HepG2 (cell line): Measurements from ENCODE around the gene KIAA0930. TPM values are rescaled to one million over a fixed set of nuclear protein-coding genes. Genes with fewer than 3 reads are reported as not detected.

Source experiments
- AGO2 ChIP-seq: fragments of 200-400 bp; formaldehyde crosslinking; optimal IDR thresholded peaks from 2 replicates; pipeline ENCODE3; 2017; ENCODE audit warnings: mild to moderate bottlenecking, low read depth, low read length, moderate library complexity
- ATF3 ChIP-seq: sonication (generic); formaldehyde crosslinking; IDR thresholded peaks from 2 replicates; pipeline ENCODE4 v1.4.0; 2020; ENCODE audit warnings: missing genetic modification reagents
- CHCHD3 ChIP-seq: sonication (generic); formaldehyde crosslinking; IDR thresholded peaks from 2 replicates; pipeline ENCODE4 v1.8.0; 2022; ENCODE audit warnings: mild to moderate bottlenecking, missing genetic modification reagents, moderate library complexity
- DBP ChIP-seq: sonication (generic); formaldehyde crosslinking; IDR thresholded peaks from 2 replicates; pipeline ENCODE4 v1.4.0; 2020; ENCODE audit warnings: missing genetic modification reagents; ENCODE audit errors: not compliant biosample characterization
- ISX ChIP-seq: sonication (generic); formaldehyde crosslinking; conservative IDR thresholded peaks from 2 replicates; pipeline ENCODE4 v1.5.0; 2020; ENCODE audit warnings: missing genetic modification reagents
- MEIS1 ChIP-seq: sonication (generic); formaldehyde crosslinking; IDR thresholded peaks from 2 replicates; pipeline ENCODE4 v1.9.0; 2021; ENCODE audit warnings: mild to moderate bottlenecking, missing genetic modification reagents, moderate library complexity, borderline replicate concordance
- MZF1 ChIP-seq: sonication (generic); formaldehyde crosslinking; IDR thresholded peaks from 2 replicates; pipeline ENCODE4 v1.8.1; 2023; ENCODE audit warnings: mild to moderate bottlenecking, missing genetic modification reagents, borderline replicate concordance
- NR0B2 ChIP-seq: sonication (generic); formaldehyde crosslinking; IDR thresholded peaks from 2 replicates; pipeline ENCODE4 v1.4.0; 2020; ENCODE audit warnings: mild to moderate bottlenecking, missing genetic modification reagents
- SALL2 ChIP-seq: sonication (generic); formaldehyde crosslinking; IDR thresholded peaks from 2 replicates; pipeline ENCODE4 v1.8.1; 2023; ENCODE audit warnings: mild to moderate bottlenecking, missing genetic modification reagents, inconsistent platforms
- TSC22D2 ChIP-seq: sonication (generic); formaldehyde crosslinking; IDR thresholded peaks from 2 replicates; pipeline ENCODE4 v1.5.1; 2020; ENCODE audit warnings: missing genetic modification reagents, mild to moderate bottlenecking, borderline replicate concordance
- ZFP62 ChIP-seq: sonication (generic); formaldehyde crosslinking; IDR thresholded peaks from 2 replicates; pipeline ENCODE4 v1.4.0; 2020; ENCODE audit warnings: missing genetic modification reagents
- ZNF496 ChIP-seq: sonication (generic); formaldehyde crosslinking; IDR thresholded peaks from 2 replicates; pipeline ENCODE4 v1.8.1; 2023; ENCODE audit warnings: mild to moderate bottlenecking, moderate library complexity, missing genetic modification reagents; ENCODE audit not compliant: insufficient replicate concordance
- ZNF550 ChIP-seq: sonication (generic); formaldehyde crosslinking; IDR thresholded peaks from 2 replicates; pipeline ENCODE4 v1.4.0; 2020; ENCODE audit warnings: mild to moderate bottlenecking, missing genetic modification reagents, borderline replicate concordance
- ZNF570 ChIP-seq: sonication (generic); formaldehyde crosslinking; IDR thresholded peaks from 2 replicates; pipeline ENCODE4 v1.4.0; 2020; ENCODE audit warnings: mild to moderate bottlenecking, missing genetic modification reagents, borderline replicate concordance
- ZZZ3 ChIP-seq: sonication (generic); formaldehyde crosslinking; IDR thresholded peaks from 2 replicates; pipeline ENCODE4 v1.4.0; 2020; ENCODE audit warnings: missing genetic modification reagents, mild to moderate bottlenecking, borderline replicate concordance
- polyA plus RNA-seq, 8 experiments: library from polyadenylated mRNA; depleted of rRNA in 3 of 8; stranded (reverse) in 7 of 8; unstranded in 1 of 8; fragments of >200 nt; fragmentation: Illumina TruSeq in 4 of 8; extraction: Trizol in 4 of 8; gene quantifications; 2 replicates each; pipeline versions ENCODE4 v1.2.1 to v1.2.3, GENCODE V29; 2011 to 2016; ENCODE audit warnings: low read depth in 4 of 8, missing spikeins in 1 of 8, mixed read lengths in 1 of 8; ENCODE audit not compliant: insufficient read depth in 1 of 8
- total RNA-seq, 5 experiments: library from RNA; depleted of rRNA; stranded (reverse); fragments of >200 nt; fragmentation: Illumina TruSeq; extraction: Trizol; gene quantifications; 2 replicates each; pipeline ENCODE4 v1.2.3, GENCODE V29; 2016; ENCODE audit warnings: low read depth in 1 of 5
- TF ChIP-seq, protein P1 (sequence below): IDR thresholded peaks from 2 replicates; pipeline ENCODE4 v1.6.1; 2016
- TF ChIP-seq, protein P2 (sequence below): sonication (generic); formaldehyde crosslinking; conservative IDR thresholded peaks from 2 replicates; pipeline ENCODE4 v1.8.0; 2022; ENCODE audit warnings: mild to moderate bottlenecking, moderate library complexity, missing genetic modification reagents
- TF ChIP-seq, protein P3 (sequence below): sonication (generic); formaldehyde crosslinking; IDR thresholded peaks from 2 replicates; pipeline ENCODE4 v1.9.0; 2021; ENCODE audit warnings: missing genetic modification reagents, borderline replicate concordance
- TF ChIP-seq, protein P4 (sequence below): IDR thresholded peaks from 2 replicates; pipeline ENCODE4 v1.6.1; 2016; ENCODE audit warnings: mild to moderate bottlenecking, missing biosample characterization, missing genetic modification reagents

KIAA0930 gene
- total and polyA plus RNA-seq, 2 of the 13 experiments (the other 11 are each of a cell fraction or from before 2014, with no cell fraction given), result 27.0 to 38.2 TPM

- TF ChIP-seq, protein P1, sequence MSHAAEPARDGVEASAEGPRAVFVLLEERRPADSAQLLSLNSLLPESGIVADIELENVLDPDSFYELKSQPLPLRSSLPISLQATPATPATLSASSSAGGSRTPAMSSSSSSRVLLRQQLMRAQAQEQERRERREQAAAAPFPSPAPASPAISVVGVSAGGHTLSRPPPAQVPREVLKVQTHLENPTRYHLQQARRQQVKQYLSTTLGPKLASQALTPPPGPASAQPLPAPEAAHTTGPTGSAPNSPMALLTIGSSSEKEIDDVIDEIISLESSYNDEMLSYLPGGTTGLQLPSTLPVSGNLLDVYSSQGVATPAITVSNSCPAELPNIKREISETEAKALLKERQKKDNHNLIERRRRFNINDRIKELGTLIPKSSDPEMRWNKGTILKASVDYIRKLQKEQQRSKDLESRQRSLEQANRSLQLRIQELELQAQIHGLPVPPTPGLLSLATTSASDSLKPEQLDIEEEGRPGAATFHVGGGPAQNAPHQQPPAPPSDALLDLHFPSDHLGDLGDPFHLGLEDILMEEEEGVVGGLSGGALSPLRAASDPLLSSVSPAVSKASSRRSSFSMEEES (CRISPR knock-in tag), result peak; percentile 73; the same call in 1 of the 2 replicates
- TF ChIP-seq ZFP62 (CRISPR knock-in tag) (no peak), CHCHD3 (CRISPR knock-in tag) (no peak), ZNF550 (no peak), SALL2 (CRISPR knock-in tag) (0 out of 2 replicates have a peak, but pooled peaks have one; percentile 20), MEIS1 (CRISPR knock-in tag) (no peak), TSC22D2 (CRISPR knock-in tag) (no peak), ZNF570 (no peak), ZNF496 (CRISPR knock-in tag) (no peak), DBP (CRISPR knock-in tag) (no peak), ZZZ3 (CRISPR knock-in tag) (no peak), AGO2 (no peak), ATF3 (CRISPR knock-in tag) (peak; percentile 61), ISX (CRISPR knock-in tag) (no peak), NR0B2 (no peak), MZF1 (CRISPR knock-in tag) (no peak)
- TF ChIP-seq, protein P2, sequence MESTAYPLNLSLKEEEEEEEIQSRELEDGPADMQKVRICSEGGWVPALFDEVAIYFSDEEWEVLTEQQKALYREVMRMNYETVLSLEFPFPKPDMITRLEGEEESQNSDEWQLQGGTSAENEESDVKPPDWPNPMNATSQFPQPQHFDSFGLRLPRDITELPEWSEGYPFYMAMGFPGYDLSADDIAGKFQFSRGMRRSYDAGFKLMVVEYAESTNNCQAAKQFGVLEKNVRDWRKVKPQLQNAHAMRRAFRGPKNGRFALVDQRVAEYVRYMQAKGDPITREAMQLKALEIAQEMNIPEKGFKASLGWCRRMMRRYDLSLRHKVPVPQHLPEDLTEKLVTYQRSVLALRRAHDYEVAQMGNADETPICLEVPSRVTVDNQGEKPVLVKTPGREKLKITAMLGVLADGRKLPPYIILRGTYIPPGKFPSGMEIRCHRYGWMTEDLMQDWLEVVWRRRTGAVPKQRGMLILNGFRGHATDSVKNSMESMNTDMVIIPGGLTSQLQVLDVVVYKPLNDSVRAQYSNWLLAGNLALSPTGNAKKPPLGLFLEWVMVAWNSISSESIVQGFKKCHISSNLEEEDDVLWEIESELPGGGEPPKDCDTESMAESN (CRISPR knock-in tag), result peak; percentile 37
- TF ChIP-seq, protein P3, sequence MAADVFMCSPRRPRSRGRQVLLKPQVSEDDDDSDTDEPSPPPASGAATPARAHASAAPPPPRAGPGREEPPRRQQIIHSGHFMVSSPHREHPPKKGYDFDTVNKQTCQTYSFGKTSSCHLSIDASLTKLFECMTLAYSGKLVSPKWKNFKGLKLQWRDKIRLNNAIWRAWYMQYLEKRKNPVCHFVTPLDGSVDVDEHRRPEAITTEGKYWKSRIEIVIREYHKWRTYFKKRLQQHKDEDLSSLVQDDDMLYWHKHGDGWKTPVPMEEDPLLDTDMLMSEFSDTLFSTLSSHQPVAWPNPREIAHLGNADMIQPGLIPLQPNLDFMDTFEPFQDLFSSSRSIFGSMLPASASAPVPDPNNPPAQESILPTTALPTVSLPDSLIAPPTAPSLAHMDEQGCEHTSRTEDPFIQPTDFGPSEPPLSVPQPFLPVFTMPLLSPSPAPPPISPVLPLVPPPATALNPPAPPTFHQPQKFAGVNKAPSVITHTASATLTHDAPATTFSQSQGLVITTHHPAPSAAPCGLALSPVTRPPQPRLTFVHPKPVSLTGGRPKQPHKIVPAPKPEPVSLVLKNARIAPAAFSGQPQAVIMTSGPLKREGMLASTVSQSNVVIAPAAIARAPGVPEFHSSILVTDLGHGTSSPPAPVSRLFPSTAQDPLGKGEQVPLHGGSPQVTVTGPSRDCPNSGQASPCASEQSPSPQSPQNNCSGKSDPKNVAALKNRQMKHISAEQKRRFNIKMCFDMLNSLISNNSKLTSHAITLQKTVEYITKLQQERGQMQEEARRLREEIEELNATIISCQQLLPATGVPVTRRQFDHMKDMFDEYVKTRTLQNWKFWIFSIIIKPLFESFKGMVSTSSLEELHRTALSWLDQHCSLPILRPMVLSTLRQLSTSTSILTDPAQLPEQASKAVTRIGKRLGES, result no peak
- TF ChIP-seq, protein P4, sequence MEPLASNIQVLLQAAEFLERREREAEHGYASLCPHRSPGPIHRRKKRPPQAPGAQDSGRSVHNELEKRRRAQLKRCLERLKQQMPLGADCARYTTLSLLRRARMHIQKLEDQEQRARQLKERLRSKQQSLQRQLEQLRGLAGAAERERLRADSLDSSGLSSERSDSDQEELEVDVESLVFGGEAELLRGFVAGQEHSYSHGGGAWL (CRISPR knock-in tag), result 0 out of 2 replicates have a peak, but pooled peaks have one; percentile 41
Measured at GRCh38 chr22:45273452-45274075, 32.9 kb upstream of the KIAA0930 start (continued).
